HL-60/S4 treated with retinoic acid at 250 ng/mL for 4 days and 3 days (cell line): ENCODE results near the gene CABLES1.
"Not testable (repeated sequence)": the region's sequence is repeated elsewhere in the genome, so short reads cannot be mapped to it uniquely, and the experiment has no call there.

ENCODE experiments used
- in situ Hi-C: fragments of 300-500 bp; cut with MboI; formaldehyde crosslinking; loops from 2 replicates; pipeline ENCODE4 v1.7.0; 2022; ENCODE audit warnings: low sequenced_read_pairs

CABLES1 gene

DNA sequence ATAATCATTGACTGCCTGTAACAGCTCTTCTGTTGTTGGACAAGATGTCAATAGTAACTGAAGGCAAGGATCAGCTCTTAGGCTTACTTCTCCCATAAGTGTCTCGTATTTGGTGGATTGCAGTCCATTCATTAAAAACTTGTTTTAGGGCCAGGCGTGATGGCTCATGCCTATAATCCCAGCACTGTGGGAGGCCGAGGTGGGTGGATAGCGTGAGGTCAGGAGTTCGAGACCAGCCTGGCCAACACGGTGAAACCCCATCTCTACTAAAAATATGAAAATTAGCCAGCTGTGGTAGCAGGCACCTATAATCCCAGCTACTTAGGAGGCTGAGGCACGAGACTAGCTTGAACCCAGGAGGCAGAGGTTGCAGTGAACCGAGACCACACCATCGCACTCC lies 26.1 kb upstream of the CABLES1 start:
- in situ Hi-C loops, result not testable (repeated sequence)

DNA sequence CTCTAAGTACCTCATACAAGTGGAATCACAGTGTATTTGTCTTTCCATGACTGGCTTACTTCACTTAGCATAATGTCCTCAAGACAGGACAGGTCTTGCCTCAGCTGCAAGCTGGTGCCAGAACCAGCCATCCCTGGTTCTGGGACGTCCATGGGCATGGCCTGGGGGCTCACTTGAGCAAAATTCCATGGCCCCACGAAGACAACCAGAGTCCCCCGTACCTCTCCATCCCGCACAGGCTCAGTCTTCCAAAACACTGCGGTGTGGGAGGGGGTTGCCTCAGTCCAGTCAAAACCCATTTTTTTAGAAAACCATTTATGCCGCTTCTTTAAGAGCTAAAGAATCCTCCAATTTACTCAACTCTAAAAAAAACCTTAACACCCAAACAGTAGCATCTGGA lies 21.7 kb upstream of the CABLES1 start:
- in situ Hi-C loops, result no loop called here

DNA sequence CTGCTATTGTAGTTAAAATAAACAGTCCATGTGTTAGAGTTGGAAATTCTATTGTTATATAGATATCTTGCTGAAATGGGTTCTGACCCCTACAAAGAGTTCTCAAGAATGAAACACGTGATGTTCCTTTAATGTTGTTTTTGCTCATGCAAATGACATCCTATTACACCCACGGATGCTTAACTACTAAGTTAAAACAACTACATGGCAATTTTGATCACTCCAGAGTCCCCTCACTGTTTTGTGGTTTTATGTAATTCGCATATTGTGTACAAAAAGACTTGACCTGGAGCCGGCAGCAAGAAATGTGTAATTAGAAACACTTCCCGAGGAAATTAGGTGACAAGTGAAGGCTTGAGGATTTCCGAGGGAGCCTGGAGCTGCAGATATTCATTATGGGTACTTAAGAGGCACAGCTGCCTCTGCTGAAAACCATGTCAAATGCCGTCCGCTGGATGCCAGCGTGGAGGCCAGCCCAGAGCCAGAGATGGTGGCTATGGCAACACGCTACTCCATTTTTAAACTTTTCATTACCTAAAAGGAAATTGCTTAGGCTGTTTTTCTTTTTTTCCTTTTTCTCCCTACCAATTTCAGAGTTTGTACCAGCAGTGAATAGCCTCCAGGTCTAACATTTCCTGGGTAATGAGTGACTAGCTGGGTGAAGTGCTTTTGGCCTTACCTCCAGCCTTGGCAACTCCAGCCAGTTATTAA lies 21.0 kb upstream of the CABLES1 start:
- in situ Hi-C loops, result no loop called here

DNA sequence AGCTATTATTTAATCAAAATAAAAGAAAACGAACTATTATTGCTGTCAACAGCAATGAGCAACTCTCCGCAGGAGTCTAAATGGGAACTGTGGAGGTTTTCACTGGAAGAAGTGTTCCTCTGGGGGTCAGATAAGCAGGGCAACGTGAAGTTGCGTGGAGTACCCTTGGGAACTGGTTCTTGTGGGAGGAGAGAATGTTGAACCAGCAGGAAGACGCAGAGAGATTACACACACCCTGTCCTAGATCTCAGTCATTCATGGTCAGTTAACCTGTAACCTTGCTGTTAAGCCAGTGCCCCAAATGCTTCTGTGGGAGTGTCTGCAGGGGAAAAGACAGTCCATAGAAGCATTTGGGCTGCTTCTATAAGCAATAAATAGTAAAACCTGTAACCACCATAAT lies 20.4 kb upstream of the CABLES1 start:
- in situ Hi-C loops, result no loop called here

DNA sequence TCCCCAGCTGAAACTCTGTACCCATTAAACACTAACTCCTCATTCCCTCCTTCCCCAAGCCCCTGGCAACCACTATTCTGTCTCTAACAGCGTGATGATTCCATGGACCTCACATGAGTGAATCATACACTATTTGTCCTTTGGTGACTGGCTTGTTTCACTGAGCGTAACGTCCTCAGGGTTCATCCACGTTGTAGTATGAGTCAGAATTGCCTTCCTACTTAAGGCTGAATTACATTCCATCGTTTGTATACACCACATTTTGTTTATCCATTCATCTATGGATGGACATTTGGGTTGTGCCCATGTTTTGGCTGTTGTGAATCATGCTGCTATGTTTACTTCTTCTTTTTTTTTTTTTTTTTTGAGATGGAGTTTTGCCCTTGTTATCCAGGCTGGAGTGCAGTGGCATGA lies 19.6 kb upstream of the CABLES1 start:
- in situ Hi-C loops, result no loop called here

DNA sequence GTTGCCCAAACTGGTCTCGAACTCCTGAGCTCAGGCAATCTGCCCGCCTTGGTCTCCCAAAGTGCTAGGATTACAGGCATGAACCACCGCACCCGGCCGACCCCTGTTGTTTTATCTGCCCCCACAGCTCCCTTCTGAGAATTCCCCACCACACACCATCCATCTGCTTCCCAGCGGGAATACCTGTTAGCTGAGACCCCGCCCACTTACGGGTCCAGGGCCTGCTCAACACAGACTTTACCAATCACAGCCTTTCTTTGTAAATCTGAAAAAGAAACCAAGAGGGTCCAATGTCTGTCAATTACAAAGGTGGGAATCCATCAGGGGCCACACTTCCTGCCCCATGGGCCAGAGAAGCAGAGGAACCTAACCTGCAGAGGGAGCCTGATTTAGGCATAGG lies 14.2 kb upstream of the CABLES1 start:
- in situ Hi-C loops, result no loop called here

DNA sequence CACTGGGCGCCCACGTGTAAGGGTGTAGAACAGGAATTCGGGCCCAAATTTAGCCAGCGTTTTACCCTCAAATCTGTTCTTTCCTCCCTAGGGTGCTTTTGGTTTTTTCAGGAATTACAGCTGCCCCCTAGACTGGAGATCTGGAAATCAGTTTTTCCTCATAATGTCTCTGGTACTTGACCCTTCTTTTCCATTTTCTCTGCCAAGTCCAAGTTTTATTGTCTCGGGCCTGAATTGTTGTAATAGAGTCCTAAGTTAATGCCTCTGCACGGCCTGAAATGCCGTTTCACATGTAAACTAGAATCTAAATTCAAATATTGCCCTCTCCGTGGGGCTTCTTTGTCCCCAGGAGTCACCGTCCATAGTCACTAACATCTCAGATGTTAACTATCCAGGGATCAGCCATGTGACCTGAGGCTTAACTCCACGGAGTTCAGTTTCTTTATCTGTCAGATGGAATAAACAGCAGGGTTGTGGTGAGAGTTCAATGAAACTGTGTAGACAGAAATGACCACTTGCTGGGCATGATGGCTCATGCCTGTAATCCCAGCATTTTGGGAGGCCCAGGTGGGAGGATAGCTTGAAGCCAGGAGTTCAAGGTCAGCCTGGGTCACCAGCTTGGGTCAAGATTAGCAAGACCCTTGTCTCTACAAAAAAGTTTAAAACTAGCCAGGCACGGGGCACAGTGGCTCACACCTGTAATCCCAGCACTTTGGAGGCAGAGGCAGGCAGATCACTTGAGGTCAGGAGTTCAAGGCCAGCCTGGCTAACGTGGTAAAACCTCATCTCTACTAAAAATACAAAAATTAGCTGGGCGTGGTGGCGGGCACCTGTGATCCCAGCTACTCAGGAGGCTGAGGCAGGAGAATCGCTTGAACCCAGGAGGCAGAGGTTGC lies 12.7 kb upstream of the CABLES1 start:
- in situ Hi-C loops, result no loop called here

DNA sequence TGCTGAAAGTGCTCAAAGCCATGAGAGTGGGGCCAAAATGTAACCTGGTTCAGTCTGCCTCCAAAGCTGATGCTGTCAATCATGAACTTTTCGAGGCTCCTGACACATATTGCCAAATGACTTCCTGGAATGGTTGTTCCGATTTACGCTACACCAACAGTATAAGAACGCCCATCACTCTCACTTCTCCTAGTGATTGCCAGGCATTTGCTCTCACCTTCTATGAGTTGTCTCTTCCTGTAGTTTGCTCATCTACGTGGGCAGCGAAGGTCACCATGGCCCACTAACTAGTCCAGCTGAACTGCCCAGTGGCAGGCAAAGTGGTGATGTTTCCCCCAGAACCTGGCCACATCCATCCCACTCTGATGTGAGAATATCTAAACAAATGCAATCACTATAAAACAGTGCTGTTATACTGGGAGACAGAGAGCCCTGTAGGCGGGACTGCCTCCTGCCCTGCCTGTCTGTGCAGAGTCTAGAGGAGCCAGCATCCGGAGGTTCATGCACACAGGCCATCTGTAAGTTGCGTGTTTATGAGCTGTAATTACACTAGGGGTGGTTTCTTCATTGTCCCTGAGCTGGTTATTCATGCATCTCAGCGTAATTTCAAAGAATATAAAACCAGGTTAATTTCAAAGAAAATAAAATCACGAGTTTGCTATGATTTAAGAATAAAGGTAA lies 8.8 kb upstream of the CABLES1 start:
- in situ Hi-C loops, result no loop called here

DNA sequence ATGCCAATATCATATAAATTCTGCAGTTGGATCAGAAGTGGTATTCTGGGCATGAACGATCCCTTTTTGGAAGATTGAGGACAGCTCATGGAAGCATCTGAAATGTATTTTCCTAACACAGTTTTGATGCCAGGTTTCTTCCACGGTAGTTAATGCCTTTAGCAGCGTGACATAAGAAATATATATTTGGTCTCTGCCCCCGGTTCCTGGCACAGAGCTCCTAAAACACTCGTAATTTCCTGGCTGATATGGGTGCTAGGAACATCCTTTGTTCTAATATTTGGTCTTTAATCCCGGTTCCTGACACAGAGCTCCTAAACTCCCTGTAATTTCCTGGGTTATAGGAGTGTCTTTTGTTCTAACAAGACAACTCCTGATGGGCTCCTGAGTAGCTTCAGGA lies 8.2 kb upstream of the CABLES1 start:
- in situ Hi-C loops, result no loop called here

DNA sequence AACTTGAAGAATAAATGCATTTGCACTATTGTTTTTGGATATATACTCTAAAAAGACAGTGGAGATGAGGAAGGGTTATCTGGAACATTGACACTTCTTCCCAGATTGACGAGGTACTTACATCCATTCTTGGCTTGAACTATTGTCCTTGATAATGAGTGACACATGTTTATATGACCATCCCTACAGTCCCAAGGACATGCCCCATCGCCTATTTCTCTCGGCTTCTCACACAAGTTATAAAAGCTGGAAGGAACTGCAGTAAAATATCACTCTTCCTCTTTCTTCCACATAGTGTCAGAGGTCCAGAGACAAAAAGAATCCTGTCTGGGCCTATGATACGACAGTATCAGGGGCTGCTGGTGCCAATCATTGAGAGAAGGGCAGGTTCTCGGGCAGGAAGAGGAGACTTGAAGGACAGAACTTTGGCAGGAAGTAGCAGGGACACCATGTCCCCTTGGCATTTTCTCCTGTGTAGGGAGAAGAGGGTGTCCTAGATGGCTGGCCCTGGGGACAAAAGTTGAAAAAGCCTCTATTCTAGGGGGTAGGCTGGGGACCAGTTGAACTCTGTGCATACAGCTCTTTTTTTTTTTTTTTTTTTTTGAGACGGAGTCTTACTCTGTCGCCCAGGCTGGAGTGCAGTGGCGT lies 5.8 kb upstream of the CABLES1 start:
- in situ Hi-C loops, result no loop called here

DNA sequence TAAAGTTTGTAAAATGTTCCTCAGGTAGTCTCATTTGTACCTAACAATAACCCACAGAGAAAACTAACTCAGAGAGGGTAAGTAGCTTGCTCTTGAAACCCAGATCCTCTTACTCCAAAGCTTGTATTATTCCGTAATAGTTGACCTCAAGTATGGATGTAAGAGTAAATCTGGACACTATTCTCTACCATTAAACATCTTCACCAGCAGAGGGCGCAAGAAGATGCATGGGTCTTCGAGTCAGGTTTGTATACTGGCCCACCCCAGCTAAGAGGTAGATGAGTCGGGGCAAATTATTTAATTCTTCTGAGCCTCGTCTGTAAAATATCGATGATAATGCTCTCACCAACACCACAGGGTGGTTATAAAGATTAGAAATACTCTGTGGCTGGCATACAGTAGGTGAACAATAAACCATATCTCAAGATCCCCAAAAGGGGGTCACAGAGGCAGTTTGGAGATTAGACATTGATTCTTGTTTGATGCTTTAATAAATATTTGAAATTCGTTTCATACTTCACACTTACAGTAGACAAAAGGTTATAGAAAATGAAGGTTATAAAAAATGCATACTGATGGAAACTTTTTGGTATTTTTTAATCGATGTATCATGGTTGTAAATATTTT lies 3.5 kb upstream of the CABLES1 start:
- in situ Hi-C loops, result no loop called here

DNA sequence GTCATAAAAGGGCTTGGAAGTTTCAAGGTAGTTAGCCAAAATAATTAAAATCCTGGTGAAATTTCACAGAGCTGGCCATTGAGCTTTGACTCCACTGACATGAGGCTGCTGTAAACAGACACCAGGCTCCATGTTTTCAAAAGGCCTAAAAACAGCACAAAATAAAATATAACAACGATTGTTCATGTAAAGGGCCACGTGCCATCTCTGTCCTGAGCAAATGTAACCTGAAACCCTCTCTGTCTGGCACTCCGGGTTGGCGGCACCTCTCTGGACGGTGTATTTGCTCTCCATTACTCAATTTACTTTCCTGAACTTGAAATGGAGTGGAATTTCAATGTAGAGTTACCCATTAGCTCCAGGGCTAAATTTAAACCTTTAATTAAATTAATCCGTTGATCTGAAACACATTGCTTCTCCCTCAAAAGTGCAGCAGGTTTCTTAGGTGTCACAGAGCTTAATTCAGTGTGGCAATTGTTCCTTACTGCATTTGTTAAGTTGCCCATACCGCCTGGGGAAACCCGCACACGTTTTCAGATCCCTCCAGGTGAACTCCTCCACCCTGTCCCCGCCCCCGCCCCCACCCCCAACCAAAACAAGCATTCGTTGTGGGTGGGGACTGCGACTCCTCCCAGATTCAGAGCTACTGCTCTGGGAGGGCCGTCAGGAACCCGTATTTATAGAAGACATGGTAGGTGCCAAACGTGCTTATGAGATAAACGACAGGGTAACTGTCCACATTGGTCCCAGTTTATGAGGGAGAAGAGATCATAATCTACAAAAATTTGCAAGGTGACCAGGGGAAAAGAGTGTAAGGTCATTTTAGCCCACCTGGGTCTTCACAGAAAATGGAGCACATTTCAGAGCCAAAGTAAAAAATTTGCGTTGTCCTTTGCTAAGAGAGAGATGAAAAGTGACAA lies 1.2 kb upstream of the CABLES1 start:
- in situ Hi-C loops, result no loop called here

DNA sequence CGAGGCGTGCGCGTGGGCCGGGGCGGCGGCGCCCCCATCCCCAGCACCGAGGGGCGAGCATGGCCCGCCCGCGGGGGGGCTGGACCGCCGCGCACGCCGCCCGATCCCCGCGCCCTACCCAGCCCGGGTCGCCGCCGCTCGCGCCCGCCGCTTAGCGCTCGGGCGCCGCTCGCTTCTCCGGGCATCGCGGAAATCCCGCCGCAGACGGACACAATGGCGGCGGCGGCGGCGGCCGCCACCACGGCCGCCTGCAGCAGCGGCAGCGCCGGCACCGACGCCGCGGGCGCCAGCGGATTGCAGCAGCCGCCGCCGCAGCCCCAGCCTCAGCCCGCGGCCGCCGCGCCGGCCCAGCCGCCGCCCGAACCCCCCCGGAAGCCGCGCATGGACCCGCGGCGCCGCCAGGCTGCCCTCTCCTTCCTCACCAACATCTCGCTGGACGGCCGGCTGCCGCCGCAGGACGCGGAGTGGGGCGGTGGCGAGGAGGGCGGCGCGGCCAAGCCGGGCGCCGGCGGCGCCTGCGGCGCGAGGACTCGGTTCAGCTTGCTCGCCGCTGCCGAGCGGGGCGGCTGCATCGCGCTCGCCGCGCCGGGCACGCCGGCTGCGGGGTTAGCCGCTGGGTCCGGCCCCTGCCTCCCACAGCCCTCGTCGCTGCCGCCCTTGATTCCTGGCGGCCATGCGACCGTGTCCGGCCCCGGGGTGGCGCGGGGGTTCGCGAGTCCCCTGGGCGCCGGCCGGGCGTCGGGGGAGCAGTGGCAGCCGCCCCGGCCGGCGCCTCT lies 453 bp downstream of the CABLES1 start:
- in situ Hi-C loops, result no loop called here

DNA sequence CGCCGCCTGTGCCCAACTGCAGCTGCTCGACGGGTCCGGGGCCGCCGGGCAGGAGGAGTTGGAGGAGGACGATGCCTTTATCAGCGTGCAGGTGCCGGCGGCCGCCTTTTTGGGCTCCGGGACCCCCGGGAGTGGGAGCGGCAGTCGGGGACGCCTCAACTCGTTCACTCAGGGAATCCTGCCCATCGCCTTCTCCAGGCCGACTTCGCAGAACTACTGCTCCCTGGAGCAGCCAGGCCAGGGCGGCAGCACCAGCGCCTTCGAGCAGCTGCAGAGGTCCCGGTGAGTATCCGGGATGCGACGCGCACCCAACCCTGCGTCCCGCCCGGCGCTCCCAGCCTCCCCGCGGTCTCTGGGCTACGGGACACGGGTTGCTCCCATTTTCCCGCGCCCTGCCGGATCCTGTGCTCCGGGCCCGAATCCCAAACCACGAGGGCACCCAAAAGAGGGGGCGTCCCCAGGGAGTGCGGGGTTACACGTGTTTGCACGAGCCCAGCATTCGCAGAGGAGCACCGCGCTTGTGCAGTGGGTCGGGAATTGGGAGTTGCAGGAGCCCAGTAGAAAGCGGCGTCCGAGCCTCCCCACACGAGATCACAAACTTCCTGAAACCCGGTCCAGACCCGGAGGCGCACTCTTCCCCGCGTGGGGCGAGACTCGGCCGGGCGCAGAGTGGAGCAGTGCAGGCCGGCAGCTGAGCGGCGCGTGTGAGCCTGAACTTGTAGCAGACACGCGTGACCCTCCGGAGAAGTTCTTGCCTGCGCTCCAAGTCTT lies 1.2 kb downstream of the CABLES1 start:
- in situ Hi-C loops, result no loop called here

DNA sequence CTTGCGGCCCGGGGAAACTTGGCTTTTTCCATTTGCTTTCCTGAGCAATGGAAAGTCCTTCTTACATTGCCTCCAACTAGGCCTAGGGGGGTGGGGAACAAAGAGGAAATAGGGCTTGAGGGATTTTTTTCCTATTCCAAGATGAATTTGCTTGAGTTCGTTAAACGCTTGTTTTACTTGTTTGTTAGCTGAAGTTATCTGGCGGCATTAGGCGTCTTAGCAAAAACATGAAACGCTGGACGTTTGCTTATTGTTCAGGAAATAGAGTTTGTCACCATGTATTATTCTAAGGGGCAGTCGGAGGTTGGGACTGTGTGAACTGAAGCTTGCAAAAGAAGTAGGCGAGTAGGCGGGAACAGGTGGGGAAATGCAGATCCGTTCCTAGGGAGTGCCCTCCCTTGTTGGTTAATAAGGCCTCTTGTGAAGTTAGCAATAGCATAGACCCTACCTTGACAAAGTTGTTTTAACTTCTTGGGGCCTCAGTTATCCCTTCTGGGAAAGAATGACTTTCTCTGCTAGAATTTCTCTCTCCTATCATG lies 1.9 kb downstream of the CABLES1 start:
- in situ Hi-C loops, result no loop called here

DNA sequence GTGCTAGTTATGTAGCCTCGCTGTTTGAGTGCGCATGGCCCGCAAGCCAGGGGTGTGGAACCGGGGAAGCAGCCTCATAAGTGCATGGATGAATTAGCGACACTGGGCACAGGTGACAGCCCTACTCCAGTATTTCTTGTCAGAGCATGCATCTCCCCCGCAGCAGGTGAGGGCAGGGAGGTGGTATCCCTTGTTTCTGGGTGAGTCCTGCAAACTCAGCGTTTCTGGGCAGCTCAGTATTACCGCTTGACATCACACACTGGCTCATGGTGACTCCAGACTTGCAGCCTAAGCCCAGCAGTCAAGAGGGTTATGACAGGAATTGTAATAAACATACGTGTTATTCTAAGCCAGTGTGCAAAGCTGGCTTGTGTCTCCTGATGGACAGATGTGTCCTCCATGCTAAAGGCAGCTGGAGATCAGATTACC lies 2.5 kb downstream of the CABLES1 start:
- in situ Hi-C loops, result no loop called here

DNA sequence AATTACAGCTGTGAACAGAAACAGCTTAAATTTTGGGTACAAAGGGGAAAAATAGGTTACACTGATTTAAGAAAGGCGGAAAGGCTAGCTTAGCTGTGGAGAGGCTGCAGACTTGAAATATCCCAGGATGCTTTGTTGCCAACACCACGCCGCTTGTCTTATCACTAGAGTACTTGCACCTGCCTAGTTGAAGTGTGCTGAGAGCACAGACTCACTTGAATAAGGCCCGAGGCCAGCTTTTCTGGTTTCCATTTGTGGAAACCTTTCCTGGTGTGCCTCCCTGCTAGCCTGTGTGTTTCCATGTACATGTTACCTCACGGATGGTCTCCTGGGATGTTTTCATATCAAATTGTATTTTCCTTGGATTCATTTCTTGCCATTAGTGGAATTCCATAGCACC lies 3.2 kb downstream of the CABLES1 start:
- in situ Hi-C loops, result no loop called here
